Body of pancreas (tissue), 4 donors: ENCODE measurements around the gene GRID2.

ENCODE experiments used
- CTCF ChIP-seq, 7 experiments: fragments of 450-650 bp in 4 of 7; fragments of 200-600 bp in 3 of 7; sonication (generic) in 3 of 7; IDR thresholded peaks; one replicate each; pipeline ENCODE4 v1.5.1; 2016 to 2019; ENCODE audit warnings: antibody characterized with exemption in 7 of 7
- POLR2A ChIP-seq, 3 donors: fragments of 450-650 bp; IDR thresholded peaks; one replicate each; pipeline ENCODE4 v1.6.1; 2016; ENCODE audit warnings: antibody characterized with exemption in 3 of 3, mild to moderate bottlenecking in 2 of 3

- no peak for TF ChIP-seq CTCF (IDR thresholded peaks at IDR 0.05)
- no peak for TF ChIP-seq POLR2A (IDR thresholded peaks at IDR 0.05)
Observed at GRCh38 chr4:92265798-92266197, 38.0 kb upstream of the GRID2 start.
